Stimulated activated CD8-positive, alpha-beta memory T cell treated with anti-CD3 and anti-CD28 coated beads, Interleukin-4, amount 100 ng/mL, for 1 hour (primary cell): ENCODE data around the gene CTBP2.
"Not testable (repeated sequence)": the region's sequence is repeated elsewhere in the genome, so short reads cannot be mapped to it uniquely, and the experiment has no call there.

Source experiments
- DNase-seq, 2 donors: peaks; one replicate each; pipeline ENCODE4 v3.0.0-alpha.2; 2020; ENCODE audit warnings: low read depth in 2 of 2, low spot score in 1 of 2

CTBP2 gene

GRCh38 chr10:125000366-125001312, 159.7 kb downstream of the CTBP2 start:
- no peak for DNase-seq

- DNase-seq = no peak
Observed at GRCh38 chr10:124999433-125000365, 160.7 kb downstream of the CTBP2 start.

DNA sequence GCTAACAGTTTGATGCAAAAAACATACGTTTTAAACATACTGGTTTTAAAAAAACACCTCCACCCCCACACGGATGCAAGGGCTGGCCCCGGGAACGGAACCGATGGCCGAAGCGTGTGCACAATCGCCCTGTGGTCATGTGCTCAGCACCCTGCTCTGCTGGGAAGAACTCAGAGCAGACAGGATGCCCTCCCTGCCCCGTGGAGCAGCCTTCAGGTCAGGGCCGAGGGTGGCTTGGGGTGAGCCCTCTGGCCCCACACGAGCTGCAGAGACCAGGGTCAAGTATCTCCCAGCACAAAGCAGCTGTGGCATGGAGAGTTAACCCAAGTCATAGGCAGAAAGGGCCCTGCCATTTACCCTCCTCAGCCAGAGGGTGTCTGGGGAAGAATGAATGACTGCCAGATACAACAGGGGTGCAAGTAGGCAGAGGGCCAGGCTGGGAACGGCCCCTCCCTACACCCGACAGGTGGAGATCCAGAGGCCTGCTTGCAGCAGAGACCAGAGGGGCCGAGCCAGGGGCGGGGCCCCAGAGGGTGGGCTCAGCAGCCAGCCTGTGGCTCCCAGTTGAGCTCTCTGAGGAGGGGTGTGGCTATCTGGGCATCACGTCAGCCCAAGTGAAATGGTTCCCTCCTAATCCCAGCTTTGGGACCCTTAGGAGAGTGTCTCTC, 161.6 kb downstream of the CTBP2 start:
- no peak for DNase-seq

GRCh38 chr10:124997771-124998623, 162.4 kb downstream of the CTBP2 start:
- no peak for DNase-seq

DNA sequence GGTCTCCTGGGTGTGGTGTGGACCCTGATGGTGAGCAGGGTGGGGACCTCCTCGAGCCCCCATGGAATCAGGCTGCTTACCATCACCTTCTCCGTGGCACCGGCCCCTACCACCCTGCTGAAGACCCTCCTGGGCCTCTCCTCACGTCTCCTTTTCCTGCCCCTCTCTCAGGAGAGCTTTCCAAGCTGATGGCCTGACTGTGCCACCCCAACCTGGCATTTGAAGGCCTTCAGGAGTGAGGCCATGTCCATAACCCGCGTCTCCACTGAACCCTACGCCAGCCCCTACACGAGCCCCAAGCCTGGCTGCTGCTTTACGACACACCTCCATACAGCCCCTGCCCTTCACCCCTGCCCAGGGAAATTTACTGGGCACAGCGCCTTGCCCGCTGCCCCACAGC, 163.1 kb downstream of the CTBP2 start:
- DNase-seq = no peak

- DNase-seq = no peak
Observed at GRCh38 chr10:124996854-124997215, 163.5 kb downstream of the CTBP2 start.

DNA sequence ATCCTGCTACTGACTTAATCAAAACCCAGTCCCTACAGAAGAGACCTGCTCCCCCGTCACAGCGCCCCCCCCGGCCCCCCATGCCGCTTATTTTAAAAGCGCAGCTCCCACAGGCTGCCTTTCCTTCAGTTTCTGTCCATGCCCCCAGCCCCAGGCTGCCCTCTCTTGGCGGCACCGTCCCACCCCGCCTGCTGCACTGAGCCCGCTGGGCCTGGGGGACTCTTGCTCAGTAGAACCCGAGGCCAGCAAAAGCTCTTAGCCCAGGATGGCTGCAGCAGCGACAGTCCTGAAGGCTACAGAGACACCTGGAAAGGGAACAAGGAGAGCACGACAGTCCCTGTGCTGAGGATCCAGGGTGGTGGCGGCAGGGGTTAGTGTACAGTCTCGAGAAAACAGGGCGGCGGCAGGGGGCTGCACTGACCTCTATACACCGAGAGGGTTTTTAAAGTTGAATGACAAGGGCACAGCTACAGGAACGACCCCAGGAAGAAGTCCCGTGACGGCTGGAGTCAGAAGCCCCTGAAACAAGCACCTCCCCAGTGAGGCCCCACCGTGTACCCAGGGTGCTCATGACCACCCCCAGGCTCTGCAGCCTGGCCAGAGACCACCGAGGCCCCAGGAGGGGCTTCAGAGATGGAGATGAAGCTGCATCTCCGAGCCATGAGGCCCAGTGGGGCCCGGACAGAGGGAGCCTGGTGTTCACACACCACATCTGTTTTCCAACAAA, 164.1 kb downstream of the CTBP2 start:
- no peak for DNase-seq

GRCh38 chr10:124995605-124996004, 164.8 kb downstream of the CTBP2 start:
- no peak for DNase-seq

- DNase-seq = no peak
Observed at GRCh38 chr10:124994573-124995473, 165.5 kb downstream of the CTBP2 start.

GRCh38 chr10:124993736-124994451, 166.5 kb downstream of the CTBP2 start:
- no peak for DNase-seq

- DNase-seq = no peak
Observed at GRCh38 chr10:124993345-124993708, 167.0 kb downstream of the CTBP2 start.

DNA sequence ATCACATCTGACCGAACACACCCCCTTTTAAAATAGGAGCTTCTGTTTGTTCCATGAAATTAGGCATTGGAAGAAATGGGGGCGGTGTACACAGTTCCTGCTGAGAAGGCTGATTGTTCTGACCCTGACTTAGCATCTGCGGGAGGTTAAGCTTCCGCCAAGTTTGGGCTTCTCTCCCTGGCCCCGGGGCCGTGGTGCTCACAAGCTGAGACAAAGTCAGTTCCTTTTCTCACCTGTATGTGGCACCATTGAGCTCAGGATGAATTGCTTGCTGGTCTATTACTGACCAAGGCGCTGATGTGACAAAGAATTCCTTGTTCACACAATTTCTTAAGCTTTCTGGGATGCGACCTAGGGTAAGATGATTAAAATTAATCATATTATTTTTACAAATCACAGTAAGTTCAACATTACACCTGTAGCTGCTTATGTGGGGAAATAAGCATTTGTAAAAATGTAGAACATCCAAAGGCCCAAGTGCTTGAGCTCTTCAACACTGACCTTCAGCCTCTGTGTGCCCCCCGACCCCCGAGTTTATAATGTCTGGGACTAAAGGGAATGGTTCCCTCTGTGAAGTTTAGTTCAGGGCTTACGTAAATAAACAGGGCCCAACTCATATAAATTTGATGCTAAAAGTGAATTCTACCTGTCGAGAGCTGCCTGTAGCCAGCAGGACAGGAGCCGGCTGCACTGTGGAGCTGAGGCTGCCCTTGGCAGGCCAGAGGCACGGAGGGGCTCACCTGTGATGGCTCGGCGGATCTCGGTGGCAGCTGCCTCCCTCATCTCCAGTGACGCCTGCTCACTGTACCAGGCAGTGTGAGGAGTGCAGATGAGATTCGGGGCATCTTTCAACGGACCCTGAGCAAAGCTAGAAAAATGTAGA, 167.7 kb downstream of the CTBP2 start:
- no peak for DNase-seq

GRCh38 chr10:124991835-124992234, 168.5 kb downstream of the CTBP2 start:
- DNase-seq = no peak

- DNase-seq = no peak
Observed at GRCh38 chr10:124990671-124991625, 169.4 kb downstream of the CTBP2 start.

GRCh38 chr10:124989526-124989925, 170.8 kb downstream of the CTBP2 start:
- no peak for DNase-seq

DNA sequence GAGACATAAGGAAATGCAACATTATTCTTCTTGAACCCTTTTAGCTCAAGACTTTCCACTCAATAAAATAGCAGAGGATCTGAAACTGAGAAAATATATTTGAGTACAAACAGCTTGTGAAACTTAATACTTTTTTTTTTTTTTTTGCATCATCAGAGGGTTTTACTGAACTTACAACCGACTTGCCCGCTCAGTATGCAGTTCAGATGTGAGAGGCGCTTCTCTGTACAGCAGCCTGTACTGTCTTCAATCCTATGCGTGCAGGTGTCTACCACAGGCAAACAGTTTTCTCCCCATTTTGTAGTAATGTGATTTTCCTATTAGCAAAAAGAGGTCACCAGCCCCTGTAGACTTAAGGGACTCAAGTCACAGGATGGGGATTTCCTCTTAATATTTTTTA, 171.6 kb downstream of the CTBP2 start:
- DNase-seq = not testable (repeated sequence)
